ENCODE results near the gene ZNF287.

The ZNF287 gene

DNA sequence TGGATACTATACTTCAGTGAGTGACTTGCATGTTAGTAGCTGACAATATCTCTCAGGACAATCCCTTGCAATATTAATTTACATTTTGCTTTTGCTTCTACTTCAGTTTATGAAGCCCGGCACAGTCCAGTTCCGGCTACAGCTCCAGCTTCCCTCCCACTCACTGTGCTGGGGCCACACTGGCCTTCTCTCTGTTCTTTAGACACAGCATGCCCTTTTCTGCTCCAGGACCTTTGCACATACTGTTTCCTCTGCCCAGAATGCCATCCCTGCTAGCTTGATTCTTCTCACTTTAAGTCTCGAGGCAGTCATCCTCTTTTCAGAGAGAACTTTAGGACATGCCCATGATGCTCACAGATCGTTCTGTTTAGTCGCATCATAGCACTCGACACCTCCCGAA, 51.5 kb downstream of the ZNF287 start:
- in situ Hi-C loops (cut with MboI; ENCODE audit: low sequenced_read_pairs): no loop called here

DNA sequence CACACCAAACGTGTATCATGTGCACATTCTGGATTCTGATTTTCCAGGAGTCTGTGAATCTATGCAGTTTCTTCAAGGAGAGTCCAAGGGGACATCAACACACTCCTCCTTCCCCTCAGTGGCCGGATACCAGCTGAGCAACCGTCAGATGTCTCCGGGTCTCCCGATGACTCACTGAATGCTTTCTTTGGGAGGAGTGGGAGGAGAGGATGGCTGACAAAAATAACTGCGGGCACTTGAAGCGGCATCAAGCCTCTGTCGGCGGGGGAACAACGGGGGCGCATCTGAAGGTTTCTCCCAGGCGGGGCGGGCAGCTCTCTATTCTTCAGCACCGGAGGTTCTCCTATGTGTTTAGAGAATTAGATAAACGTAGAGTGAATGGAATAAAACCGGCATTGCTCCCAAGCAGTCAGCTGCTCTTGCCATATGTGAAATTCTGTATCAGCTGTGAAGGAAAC, 52.4 kb downstream of the ZNF287 start:
- in situ Hi-C loops (cut with MboI; ENCODE audit: low sequenced_read_pairs): no loop called here

DNA sequence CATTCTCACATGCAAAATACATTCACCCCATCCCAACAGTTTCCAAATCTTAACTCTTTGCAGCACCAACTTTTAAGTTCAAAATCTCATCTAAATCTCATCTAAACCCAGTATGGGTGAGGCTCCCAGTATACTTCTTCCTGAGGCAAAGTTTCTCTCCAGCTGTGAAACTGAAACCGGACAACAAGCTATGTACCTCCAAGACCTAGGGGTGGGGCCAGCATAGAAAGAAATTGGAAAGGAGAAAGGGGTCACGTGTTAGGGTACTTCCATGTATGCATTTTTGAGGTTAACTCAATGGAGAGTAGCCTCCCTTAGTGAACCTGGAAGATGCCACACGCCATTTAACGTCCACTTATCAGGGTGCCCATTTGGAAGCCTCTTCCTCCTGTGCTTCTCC, 53.1 kb downstream of the ZNF287 start:
- in situ Hi-C loops (cut with MboI; ENCODE audit: low sequenced_read_pairs): no loop called here

DNA sequence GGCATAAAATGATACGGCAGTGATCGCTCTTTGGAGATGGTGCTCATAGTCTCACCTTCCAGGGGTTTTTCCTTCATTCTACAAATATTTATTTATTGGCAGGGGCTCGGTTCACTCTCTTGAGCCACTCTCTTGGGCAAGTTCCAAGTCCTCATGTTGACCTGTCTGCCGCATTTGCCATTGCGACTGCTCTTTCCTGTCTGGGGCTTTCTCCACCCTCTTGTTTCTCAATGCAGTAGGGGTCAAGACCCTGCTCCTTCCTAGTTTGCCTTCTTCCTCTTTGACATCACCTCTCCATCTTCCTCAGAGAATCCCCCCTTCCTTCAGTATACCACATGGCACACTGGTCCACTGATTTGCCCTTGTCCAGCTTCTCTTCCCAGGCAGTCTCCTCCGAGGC, 55.1 kb downstream of the ZNF287 start:
- in situ Hi-C loops (cut with MboI; ENCODE audit: low sequenced_read_pairs): no loop called here

DNA sequence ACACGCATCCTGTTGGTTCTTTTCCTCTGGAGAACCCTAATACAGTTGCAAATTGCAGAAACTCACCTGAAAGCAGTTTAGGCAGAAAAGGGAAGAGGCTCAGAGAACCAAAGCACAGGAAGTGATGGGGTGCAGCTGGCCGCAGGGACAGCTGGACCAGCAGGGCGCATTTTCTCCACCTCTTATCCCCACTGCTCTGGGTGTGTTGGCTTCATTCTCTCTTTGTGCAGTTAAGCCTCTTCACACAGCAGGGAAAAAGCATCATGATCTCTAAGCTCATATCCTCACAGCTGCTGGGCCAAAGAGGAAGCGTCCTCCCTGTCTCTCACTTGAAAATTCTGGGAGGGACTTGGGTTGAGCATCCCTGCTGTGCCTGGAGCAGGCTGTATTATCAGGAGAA, 57.0 kb downstream of the ZNF287 start:
- in situ Hi-C loops (cut with MboI; ENCODE audit: low sequenced_read_pairs): no loop called here

DNA sequence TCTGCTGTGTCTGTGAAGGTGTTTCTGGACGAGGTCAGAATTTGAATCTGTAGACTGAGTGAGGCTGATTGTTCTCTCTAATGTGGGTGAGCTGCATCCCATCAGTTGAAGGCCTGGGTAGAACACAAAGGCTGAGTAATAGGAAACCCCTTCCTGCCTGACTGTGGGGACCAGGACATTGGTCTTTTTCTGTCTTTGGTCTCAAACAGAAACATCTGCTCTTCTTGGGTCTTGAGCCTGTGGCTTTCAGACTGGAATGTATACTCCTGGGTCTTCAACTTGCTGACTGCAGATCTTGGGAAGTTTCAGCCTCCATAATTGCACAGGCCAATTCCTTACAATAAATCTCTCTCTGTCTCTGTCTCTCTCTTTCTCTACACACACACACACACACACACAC, 57.4 kb downstream of the ZNF287 start:
- in situ Hi-C loops (cut with MboI; ENCODE audit: low sequenced_read_pairs): no loop called here

DNA sequence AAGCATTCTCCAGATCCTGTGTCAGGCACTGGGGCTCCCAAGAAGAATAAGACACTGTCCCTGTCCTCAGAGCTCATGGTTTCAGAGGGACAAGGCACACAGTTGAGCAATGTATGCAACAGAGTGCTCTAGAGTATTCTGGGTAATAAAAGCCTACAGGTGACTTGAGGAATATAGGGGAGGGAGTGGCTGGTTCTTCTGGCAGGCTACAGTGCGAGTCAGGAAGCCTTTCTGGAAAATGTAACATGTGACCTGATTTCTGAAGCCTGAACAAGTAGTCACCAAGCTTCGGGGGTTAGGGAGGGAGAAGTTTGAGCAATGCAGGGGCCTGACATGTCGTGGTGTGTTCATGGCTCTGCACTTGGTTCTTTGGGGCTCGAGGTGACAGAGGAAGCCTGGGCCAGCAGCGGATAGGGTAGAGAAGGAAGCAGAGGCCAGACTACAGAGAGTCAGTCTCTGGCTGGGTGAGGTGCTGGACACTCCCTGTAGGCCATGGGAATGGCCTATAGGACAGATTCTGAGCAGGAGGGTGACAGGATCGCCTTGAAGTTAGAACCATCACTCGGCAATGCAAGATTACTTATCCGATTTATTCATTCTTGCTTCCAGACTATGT, 61.0 kb downstream of the ZNF287 start:
- in situ Hi-C loops (cut with MboI; ENCODE audit: low sequenced_read_pairs): no loop called here

DNA sequence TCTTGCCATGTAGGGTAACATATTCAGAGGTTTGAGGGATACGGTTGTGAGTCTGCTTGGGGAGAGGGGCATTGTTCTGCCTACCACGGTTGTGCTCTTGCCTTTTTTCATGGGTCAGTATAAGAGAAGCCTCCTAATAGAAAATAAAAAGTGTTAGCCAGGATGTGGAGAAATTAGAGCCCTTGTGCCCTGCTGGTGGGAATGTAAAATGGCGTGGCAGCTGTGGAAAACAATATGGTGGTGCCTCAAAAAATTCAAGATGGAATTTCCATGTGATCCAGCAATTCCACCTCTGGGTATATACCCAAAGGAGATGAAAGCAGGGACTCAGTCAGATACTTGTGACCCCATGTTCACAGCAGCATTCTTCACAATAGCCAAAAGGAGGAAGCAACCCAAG, 62.8 kb downstream of the ZNF287 start:
- in situ Hi-C loops (cut with MboI; ENCODE audit: low sequenced_read_pairs): no loop called here

DNA sequence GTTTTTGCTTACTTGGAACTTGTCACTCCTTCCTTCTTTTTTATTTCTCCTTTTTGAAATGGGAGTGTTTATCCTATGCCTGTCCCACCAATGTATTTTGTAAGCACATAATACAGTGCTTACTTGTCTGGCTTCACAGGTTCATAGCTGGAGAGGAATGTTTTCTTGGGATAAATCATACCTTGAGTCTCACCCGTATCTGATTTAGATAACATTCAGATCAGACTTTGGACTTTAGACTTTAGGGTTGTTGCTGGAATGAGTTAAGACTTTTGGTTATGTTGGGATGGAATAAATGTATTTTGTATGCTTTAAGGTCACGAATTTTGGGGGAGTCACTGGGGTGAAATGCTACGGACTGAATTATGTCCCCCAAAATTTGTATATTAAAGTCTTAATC, 64.0 kb downstream of the ZNF287 start:
- in situ Hi-C loops (cut with MboI; ENCODE audit: low sequenced_read_pairs): no loop called here
